Right lobe of liver (tissue), 6 donors: ENCODE data around the gene SLC13A3. TPM values are rescaled to one million over a fixed set of nuclear protein-coding genes. Genes with fewer than 3 reads are reported as not detected.

Experiments
- ATAC-seq, 4 donors: fragments of 200-7000 bp; cut with Tn5 transposase; one replicate each; pipeline ENCODE4 v1.9.1; 2020; ENCODE audit warnings: mild to moderate bottlenecking in 4 of 4, moderate library complexity in 4 of 4
- DNase-seq, 3 donors: peaks; one replicate each; pipeline ENCODE4 v3.0.0-alpha.2; 2020
- H3K27ac ChIP-seq, 3 donors: fragments of 200-600 bp; one replicate each; pipeline ENCODE4 v1.8.0; 2022
- H3K27me3 ChIP-seq, 2 donors: fragments of 200-600 bp; one replicate each; pipeline ENCODE4 v1.8.0; 2022
- H3K36me3 ChIP-seq, 4 donors: fragments of 200-600 bp; sonication (generic) in 1 of 4; one replicate each; pipeline versions ENCODE4 v1.5.1 to v1.8.0; 2017 to 2022; ENCODE audit warnings: control low read depth in 1 of 4
- H3K4me1 ChIP-seq, 4 donors: fragments of 200-600 bp; sonication (generic) in 1 of 4; one replicate each; pipeline versions ENCODE4 v1.5.1 to v1.8.0; 2017 to 2022; ENCODE audit warnings: control low read depth in 1 of 4
- H3K4me3 ChIP-seq, 3 donors: fragments of 200-600 bp; one replicate each; pipeline ENCODE4 v1.8.0; 2022
- H3K9me3 ChIP-seq, 4 donors: fragments of 200-600 bp; sonication (generic) in 1 of 4; one replicate each; pipeline versions ENCODE4 v1.5.1 to v1.8.0; 2017 to 2022; ENCODE audit warnings: control low read depth in 1 of 4
- POLR2A ChIP-seq: fragments of 450-650 bp; IDR thresholded peaks from one replicate; pipeline ENCODE4 v1.6.1; 2017; ENCODE audit warnings: antibody characterized with exemption, mild to moderate bottlenecking
- WGBS: methylation state at CpG from one replicate; pipeline ENCODE4 v1.1.6; 2018; ENCODE audit warnings: low coverage, low lambda C conversion rate; ENCODE audit not compliant: insufficient coverage; ENCODE audit errors: missing lambda C conversion rate; 5-methylcytosine and 5-hydroxymethylcytosine counted together
- intact Hi-C, 2 donors: fragments of 100-400 bp; cut with DNase I; formaldehyde crosslinking; loops; one replicate each; pipeline versions ENCODE4 v1.11.2 to v1.14.1; 2022
- total RNA-seq, 6 experiments: library from RNA; depleted of rRNA in 2 of 6; stranded (reverse); fragments of >200 nt in 2 of 6; fragmentation: NEBNext Ultra II Directional in 3 of 6; extraction: Animal tissue kit (Norgen Biotek cat#: 25700) in 3 of 6; gene quantifications; one replicate each; pipeline versions ENCODE4 v1.1.0 to v1.2.4, GENCODE V29; 2016 to 2023
- TF ChIP-seq, protein P1 (sequence below), 4 donors: fragments of 200-600 bp in 3 of 4; fragments of 450-650 bp in 1 of 4; IDR thresholded peaks; one replicate each; pipeline versions ENCODE4 v1.5.1 to v1.8.0; 2016 to 2022; ENCODE audit warnings: antibody characterized with exemption in 4 of 4, mild to moderate bottlenecking in 2 of 4
- donor health status: DM: no; HTN: yes; CAD: no.
- donor health status: DM: no; HTN: no; CAD: no.
- donor health status: DM: no; HTN: no; CAD: no.
- donor health status: DM: no; HTN: yes; CAD: no.
- donor health status: DM: no; HTN: yes; CAD: no.

SLC13A3 gene
- total RNA-seq, 6 experiments from 2014 or later: 3.7 to 14.6 (median 9.3) TPM

DNA sequence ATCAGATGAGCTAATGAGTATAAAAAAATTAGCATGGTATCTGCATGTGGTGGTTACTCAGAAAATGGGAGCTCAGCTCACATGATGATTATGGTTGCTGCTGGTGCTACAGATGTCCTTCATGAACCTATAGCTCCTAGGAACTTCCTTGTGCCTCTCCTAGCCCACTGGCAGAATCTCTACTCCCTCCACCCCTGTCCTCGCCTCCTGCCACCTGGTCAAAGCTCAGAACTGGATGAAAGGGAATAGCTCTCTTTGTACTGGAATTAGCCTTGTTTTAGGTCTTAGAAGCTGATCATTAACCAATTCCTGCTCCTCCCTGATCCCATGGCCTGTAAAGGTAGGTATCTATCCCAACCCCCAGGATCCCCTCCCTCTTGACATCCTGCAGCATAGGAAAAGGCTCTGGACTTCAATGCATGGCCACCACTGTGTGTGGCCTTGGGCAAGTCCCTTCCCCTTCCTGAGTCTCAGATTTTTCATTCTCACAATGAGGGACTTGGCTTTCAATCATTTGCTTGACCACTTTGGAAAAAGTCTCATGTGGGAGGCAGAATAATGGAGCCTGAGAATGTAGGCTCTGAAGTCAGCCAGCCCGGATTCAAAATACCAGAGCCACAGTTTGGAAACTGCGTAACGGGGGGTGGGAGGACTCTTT, 43.9 kb downstream of the SLC13A3 start:
- DNase-seq (no peak), ATAC-seq (peak; percentile 47 to 77 (median 49))
- intact Hi-C loops: no loop called here
- Histone ChIP-seq H3K36me3 (no peaks in the 10 kb centered on the region), H3K4me1 (peaks cover 0 to 21% (median 5%) of the 10 kb centered on the region in 4 donors), H3K27me3 (no peaks in the 10 kb centered on the region), H3K9me3 (no peaks in the 10 kb centered on the region), H3K27ac (peak overlapping the region in 1 of 3 donors; percentile 57), H3K4me3 (no peak overlapping the region)
- TF ChIP-seq, protein P1, sequence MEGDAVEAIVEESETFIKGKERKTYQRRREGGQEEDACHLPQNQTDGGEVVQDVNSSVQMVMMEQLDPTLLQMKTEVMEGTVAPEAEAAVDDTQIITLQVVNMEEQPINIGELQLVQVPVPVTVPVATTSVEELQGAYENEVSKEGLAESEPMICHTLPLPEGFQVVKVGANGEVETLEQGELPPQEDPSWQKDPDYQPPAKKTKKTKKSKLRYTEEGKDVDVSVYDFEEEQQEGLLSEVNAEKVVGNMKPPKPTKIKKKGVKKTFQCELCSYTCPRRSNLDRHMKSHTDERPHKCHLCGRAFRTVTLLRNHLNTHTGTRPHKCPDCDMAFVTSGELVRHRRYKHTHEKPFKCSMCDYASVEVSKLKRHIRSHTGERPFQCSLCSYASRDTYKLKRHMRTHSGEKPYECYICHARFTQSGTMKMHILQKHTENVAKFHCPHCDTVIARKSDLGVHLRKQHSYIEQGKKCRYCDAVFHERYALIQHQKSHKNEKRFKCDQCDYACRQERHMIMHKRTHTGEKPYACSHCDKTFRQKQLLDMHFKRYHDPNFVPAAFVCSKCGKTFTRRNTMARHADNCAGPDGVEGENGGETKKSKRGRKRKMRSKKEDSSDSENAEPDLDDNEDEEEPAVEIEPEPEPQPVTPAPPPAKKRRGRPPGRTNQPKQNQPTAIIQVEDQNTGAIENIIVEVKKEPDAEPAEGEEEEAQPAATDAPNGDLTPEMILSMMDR (IDR thresholded peaks at IDR 0.05): no peak
- TF ChIP-seq POLR2A: no peak
- 93% methylated on average over 3 of the region's 4 CpGs for WGBS

DNA sequence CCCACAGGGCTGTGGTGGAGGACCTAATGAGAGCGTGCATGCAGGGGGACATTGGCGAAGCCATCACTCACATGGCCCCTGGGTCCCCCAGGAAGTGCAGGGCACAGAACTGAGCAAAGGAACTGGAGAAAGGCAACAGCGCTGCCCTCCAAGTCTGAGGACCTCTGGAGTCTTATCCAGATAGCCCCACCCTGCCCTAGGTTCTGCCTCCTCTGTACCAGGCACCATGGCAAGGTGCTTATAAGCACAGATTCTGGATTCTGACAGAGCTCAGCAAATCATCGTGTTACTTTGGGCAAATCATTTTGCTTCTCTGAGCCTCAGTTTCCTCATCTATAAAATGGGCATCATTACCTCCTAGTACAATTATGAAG, 44.5 kb downstream of the SLC13A3 start:
- 100% methylated on average over 1 of the region's 4 CpGs for WGBS
- no peaks in the 10 kb centered on the region for H3K27me3 ChIP-seq
- ATAC-seq (no peak), DNase-seq (no peak)
- H3K36me3 ChIP-seq: no peaks in the 10 kb centered on the region
- intact Hi-C loops: no loop called here
- no peaks in the 10 kb centered on the region for H3K9me3 ChIP-seq
- H3K4me1 ChIP-seq: peaks cover 0 to 21% (median 5%) of the 10 kb centered on the region in 4 donors
- no peak overlapping the region for H3K27ac ChIP-seq
- TF ChIP-seq POLR2A: no peak
- H3K4me3 ChIP-seq: no peak overlapping the region

DNA sequence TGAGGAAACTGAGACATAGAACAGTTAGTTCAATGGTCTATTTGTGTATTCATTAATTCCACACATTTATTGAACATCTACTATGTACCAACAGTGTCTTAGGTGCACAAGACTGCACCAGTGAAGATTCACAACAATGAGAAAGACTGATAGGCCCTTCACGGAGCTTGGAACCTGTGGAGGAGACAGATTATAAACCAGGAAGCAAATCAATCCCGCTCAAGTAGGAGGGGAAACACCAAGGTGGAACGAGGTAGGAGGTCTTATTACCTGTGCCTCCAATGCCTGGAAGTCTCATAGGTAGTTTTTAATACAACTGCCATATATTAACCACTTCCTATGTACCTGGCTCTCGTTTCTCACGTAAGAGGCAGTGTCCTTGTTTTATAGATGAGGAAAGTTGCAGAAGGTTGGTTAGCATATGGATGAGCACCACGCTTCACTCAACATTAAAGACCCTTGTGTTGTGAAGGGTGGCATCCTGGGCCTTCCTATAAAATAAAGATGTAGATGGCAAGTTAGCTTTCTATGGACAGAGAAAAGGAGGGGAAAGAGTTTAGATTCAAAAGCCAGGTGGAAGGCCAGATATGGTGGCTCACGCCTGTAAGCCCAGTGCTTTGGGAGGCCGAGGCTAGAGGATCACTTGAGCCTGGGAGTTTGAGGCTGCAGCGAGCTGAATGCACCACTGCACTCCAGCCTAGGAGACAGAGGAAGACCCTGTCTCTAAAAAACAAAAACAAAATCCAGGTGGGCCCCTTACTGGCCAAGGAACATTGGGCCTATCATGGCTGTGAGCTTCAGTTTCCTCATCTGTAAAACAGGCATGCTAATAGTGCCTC, 45.1 kb downstream of the SLC13A3 start:
- intact Hi-C loops: no loop called here
- DNase-seq: no peak
- ATAC-seq: no peak
- Histone ChIP-seq H3K4me3 (no peak overlapping the region), H3K36me3 (no peaks in the 10 kb centered on the region), H3K27me3 (no peaks in the 10 kb centered on the region), H3K4me1 (peaks cover 0 to 21% (median 5%) of the 10 kb centered on the region in 4 donors), H3K27ac (no peak overlapping the region), H3K9me3 (no peaks in the 10 kb centered on the region)
- WGBS: 84% methylated on average over 8 of the region's 9 CpGs
- TF ChIP-seq, protein P1 (IDR thresholded peaks at IDR 0.05): no peak
- TF ChIP-seq POLR2A: no peak

DNA sequence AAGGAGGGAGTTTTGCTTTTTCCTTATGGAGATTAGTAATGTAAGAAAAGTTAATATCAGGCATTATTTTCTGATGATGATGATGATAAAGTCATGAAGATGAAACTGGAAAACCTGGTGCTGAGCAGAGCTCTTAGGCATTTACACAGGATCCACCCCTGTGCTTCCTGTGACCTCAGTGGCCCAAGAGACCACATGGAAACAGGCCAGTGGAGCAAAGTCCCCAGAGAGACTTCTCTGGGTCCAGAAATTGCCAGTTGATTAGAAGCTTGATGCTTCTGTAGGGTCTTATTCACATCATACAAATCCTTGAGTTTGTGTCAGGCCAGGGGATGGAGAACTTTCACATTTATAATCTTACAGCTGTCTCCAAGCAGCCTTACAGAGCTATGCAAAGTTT, 46.1 kb downstream of the SLC13A3 start:
- ATAC-seq (peak; percentile 66 to 79 (median 71)), DNase-seq (peak in 2 of 3 donors; percentile 37 to 65)
- Histone ChIP-seq H3K36me3 (no peaks in the 10 kb centered on the region), H3K27ac (peak overlapping the region in 1 of 3 donors; percentile 41), H3K9me3 (no peaks in the 10 kb centered on the region), H3K27me3 (no peaks in the 10 kb centered on the region), H3K4me3 (no peak overlapping the region), H3K4me1 (peaks cover 0 to 21% (median 5%) of the 10 kb centered on the region in 4 donors)
- intact Hi-C loops: no loop called here
- TF ChIP-seq POLR2A: no peak
- TF ChIP-seq, protein P1 (IDR thresholded peaks at IDR 0.05): no peak

DNA sequence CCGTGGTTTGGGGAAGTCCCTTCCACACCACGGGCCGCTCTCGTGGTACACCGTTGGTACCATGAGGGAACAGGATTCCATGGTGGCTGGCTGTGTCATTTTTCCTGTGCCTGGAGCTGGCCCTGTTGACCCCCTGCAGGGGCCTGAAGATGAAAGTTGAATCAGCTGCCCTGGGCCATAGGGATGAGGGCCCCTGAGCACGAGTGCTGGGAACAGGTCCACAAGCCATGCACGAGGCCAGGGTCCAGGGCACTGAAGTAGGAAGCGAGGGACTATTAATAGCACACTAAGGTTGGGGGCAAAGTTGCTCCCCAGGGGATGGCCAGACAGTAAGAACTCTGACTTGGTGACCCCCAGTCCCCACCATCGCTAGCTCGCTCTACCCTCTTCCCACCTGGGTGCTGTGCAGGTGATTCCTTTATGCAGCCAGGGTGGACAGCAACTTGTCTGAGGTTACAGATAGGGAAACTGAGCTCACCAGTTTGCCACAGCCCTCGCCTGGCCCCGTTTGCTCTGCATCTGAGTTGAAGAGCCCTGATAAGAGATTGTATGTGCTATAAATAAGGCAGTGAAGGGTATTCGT, 46.6 kb downstream of the SLC13A3 start:
- DNase-seq (no peak), ATAC-seq (no peak)
- H3K36me3 ChIP-seq: no peaks in the 10 kb centered on the region
- no peak overlapping the region for H3K4me3 ChIP-seq
- H3K9me3 ChIP-seq: no peaks in the 10 kb centered on the region
- intact Hi-C loops: no loop called here
- no peaks in the 10 kb centered on the region for H3K27me3 ChIP-seq
- TF ChIP-seq, protein P1 (IDR thresholded peaks at IDR 0.05): no peak
- TF ChIP-seq POLR2A: no peak
- WGBS: 69% methylated on average over 8 of the region's 13 CpGs
- peak overlapping the region in 1 of 3 donors; percentile 27 for H3K27ac ChIP-seq
- H3K4me1 ChIP-seq: peaks cover 0 to 21% (median 5%) of the 10 kb centered on the region in 4 donors
